ENCODE measurements around the gene RCC1.
A peak's percentile ranks its signal among the peaks of the same experiment; 100 is the strongest.
"Not testable (repeated sequence)": the region's sequence is repeated elsewhere in the genome, so short reads cannot be mapped to it uniquely, and the experiment has no call there.

Gene RCC1

GRCh38 chr1:28551381-28551780, 45.5 kb downstream of the RCC1 start:
- DNase-seq, result no peak

DNA sequence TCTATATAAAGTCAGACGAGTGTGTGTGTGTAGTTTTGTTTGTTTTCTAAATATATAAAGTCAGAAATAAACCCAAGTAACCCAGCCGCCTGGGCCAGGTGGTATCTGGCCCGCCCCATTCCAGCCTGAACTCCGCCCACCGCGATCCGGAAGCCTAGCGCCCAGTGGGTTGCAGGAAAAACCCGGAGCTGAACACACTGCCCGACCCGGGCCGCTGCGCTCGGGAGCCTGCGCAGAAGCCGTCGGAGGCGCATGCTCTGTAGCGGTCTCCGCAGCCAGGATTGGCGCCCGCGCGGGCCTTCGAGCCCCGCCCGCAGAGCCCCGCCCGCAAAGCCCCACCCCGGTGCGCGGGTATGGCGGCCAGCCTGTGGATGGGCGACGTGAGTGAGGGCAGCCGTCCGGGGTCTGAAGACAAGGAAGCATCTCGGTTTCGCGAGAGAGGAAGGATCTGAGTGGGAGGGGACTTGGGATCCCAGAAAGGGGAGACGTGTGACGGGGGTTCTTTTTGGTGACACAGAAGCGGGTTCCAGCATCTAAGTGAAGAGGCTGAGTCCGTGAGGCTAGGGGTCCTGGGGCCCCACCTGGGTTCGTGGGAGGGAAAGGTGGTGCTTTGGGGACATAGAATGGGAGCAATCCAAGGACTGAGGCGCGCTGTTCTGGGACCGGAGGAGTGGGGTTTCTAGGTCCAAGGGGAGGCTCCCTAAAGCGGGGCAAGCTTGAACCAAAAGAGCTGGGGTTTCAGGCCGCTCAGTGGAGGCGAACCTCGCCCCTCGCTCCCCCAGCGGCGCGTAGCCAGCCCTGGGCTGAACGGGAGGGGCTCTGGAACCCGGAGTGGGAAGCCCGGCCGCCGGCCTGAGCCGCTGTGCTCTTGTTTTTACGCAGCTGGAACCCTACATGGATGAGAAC, 47.2 kb downstream of the RCC1 start, which contains the start of gene TRNAU1AP:
Gene TRNAU1AP (plus strand): TSS at position 328 of the 906 bp plus-strand sequence. CDS start 26 bp downstream, at position 354.
- peak; percentile 85 for DNase-seq

DNA sequence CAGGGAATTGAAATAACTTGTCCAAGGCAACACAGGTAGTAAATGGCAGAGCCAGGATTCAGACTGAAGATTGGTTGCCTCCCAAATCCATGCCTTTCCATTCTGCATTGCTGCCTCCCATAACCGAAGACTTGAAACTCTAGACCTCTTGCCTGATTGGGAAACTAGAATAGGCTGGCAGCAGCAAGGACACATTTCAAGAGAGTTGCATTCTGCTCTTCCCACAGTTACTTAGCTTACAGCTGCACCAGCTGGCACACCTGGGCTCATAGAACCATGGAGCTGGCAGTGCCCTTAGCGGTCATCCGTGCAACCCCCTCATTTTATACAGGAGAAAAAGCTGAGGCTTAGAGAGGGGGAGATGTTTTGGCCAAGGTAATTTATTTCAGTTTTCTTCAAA, 55.0 kb downstream of the RCC1 start:
- DNase-seq, result no peak

- no peak for DNase-seq
Observed at GRCh38 chr1:28564310-28564709, 58.5 kb downstream of the RCC1 start.

- DNase-seq, result no peak
Observed at GRCh38 chr1:28565040-28565439, 59.2 kb downstream of the RCC1 start.

DNA sequence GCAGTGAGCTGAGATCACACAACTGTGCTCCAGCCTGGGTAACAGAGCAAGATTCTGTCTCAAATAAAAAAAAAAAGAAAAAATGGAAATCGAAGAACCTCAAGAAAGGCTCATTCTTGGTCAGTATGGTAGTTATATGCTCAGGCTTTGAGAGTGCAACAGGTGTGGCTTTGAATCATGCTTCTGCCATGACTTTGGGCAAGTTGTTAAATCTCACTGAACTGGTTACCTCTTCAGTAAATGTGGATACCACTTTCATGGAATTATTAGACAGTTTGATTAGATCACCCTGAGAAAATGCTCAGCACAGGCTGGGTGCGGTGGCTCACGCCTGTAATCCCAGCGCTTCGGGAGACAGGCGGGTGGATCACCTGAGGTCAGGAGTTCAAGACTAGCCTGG, 59.9 kb downstream of the RCC1 start:
- no peak for DNase-seq

DNA sequence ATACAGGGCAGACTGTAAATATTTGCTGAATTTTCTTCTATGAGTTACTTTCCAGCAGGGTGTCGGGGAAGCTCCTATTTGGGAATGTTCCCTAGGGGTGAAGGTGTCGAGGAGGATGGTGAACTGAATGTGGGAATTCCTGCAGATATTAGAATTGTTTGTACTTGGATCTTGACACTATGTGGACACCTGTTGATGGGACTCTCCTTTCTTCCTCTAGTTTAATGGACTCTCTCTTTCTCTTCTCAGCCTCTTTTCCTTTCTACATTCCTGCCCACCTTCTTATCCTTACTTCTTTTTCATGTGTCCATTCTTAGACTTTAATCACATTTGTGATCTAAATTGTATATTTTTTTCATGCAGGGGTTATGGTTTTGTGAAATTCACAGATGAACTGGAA, 61.1 kb downstream of the RCC1 start:
- DNase-seq, result no peak

DNA sequence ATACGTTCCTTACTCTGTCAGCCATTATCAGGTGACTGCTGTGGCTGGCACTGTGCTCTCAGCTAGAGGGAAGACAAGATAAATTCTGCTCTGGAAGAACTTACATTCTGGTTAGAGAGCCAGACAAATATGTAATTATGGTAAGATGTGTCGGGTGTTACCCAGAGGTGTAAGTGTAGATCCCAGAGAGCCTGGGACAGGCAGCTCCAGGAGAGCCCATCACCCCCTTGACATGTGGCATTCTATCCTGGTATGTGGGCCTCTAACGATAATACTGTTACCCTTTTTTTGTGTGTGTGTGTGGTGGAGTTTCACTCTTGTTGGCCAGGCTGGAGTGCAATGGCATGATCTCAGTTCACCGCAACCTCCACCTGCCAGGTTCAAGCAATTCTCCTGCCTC, 66.1 kb downstream of the RCC1 start:
- no peak for DNase-seq

GRCh38 chr1:28572891-28573290, 67.0 kb downstream of the RCC1 start:
- DNase-seq, result not testable (repeated sequence)

DNA sequence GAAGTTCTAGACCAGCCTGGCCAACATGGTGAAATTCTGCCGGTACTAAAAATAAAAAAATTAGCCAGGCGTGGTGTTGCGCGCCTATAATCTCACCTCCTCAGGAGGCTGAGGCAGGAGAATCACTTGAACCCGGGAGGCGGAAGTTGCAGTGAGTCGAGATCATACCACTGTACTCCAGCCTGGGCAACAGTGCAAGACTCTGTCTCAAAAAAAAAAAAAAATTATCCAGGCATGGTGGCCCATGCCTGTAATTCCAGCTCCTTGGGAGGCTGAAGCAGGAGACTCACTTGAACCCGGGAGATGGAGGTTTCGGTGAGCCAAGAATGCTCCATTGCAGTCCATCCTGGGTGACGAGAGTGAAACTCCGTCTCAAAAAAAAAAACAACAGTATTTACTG, 67.7 kb downstream of the RCC1 start:
- no peak for DNase-seq

DNA sequence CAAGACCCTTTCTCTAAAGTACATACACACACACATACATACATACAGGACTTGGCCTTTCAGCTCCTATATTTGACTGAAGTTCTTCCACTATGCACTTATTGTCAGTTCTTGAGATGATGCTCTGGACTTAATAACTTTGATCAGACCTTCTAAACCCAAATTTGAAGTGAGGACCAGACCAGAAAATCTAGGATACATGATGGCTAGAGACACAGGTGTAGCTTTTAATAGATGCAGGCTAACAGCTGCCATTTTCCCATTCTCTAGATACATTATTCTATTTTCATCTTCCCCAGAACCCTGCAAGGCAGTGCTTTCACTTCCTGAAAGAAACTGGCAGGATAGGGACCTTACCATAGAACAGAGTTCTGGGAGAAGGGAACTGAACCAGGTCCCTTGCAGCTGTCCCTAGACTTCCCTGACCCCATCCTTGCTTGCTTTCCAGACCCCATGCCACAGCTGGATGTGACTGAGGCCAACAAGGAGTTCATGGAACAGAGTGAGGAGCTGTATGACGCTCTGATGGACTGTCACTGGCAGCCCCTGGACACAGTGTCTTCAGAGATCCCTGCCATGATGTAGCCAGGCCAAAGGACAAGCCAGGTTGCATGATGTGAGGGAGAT, 71.3 kb downstream of the RCC1 start:
- DNase-seq, result no peak

DNA sequence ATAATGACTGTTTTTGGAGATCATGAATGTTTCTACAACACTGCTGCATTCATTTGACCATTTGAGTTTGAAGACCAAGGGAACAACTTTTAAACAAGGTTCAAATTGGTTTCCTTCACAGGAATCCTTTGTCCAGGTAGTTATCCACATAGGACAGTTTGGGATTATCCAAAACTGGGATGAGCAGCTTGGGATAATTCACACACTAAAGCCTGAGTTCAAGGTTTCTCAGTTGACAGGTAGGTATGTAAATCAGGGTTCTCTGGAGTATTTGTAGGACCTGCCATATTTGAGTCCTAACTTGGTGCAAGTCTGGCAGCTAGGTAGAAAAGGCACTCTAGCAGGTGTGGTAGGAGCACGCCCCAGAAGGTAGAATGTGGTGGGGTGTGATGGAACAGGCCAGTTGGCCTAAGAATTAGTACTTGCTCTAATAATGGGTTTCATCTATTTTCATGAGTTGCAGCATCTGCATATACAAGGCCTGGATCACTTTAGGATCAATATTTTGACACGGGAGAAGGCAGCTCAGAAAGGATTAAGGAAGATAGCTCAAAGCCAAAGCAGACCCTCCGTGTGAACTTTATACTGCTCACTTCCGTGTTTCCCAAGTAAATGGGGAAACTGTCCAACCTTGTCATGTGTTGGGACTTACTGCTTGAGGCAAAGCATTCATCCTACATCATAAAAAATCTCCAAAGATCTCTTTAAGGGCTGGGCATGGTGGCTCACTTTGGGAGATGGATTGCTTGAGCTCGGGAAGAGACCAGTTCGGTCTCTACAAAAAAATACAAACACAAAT, 72.1 kb downstream of the RCC1 start:
- no peak for DNase-seq

- no peak for DNase-seq
Observed at GRCh38 chr1:28578696-28579218, 72.9 kb downstream of the RCC1 start.

DNA sequence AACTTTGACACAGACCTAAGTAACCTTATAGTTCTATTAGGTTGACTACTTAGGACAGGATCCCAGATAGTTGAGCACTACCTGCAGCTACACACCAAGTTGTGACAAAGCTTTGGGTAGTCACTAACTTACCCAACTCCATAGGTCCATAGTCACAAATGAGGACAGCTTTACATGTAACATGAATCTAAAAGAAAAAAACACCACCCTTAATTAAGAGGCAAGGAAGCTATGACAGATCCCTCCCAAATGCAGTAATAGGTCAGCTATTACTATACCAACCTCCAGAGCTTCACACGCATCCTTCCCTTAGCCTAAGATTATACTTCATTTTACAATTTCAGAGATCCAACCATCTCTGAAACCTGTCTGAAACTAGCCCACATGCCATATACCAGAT, 73.6 kb downstream of the RCC1 start:
- no peak for DNase-seq

- peak; percentile 44 for DNase-seq
Observed at GRCh38 chr1:28580722-28581530, 75.1 kb downstream of the RCC1 start.

DNA sequence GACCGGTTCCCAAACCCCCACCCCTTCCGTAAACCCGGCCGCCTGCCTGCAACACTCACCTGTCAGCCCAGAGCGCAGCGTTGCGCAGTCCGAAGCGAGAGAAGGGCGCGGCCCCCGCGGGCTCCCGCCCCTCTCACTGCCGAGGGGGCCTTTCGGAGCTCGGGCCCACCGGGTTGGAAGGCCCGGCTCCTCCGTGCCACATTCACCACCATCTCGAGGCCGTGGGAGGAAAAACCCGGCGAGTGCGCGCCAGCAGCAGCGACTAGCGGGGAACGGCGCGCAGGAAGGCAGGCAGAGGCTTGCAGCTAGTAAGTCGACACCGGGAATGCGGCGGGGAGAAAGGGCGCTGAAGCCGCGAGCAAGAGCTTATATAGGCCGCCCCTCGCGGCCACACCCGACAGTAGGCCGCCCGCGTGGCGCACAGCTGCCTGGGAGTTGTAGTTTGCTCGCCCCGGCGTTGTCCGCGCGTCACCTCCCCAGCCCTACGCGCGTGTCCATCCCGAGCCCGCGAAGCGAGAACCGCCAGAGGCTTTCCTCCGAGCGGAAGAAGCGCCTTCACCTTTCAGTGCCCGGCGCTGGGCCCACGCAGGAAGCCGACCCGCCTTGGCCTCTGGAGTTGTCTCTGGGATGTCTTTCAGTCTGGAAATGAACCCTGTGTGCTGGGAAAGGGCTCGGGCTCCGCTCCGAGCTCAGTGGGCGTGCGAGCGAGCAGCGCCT, 75.8 kb downstream of the RCC1 start:
- peak; percentile 78 for DNase-seq

GRCh38 chr1:28582248-28582615, 76.4 kb downstream of the RCC1 start:
- no peak for DNase-seq

DNA sequence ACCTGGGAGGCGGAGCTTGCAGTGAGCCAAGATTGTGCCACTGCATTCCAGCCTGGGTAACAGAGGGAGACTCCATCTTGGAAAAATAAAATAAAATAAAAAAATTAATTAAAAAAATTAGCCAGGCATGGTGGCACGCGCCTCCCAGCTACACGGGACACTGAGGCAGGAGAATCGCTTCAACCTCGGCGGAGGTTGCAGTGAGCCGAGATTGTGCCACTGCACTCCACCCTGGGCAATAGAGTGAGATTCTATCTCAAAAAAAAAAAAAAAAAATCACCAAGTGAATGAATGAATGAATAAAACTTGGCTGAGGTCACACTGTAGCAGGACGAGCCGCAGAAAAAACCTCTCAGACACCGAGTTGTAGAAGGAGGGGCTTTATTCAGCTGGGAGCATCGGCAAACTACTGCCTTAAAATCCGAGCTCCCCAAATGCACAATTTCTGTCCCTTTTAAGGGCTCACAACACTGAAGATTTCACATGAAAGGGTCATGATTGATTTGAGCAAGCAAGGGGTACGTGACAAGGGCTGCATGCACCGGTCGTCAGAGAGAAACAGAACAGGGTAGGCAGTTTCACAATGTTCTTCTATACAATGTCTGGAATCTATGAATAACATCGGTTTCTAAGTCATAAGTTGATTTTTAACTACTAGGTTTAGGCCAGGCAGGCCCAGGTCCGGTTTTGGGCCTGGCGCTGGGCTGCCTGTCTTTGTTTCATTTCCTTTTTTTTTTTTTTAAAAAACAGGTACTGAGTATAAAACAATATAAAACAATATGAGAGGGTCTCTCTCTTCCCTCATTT, 80.9 kb downstream of the RCC1 start:
- not testable (repeated sequence) for DNase-seq

Measured in NCI-H748 treated with DMSO at 0.1 percent for 48 hours (cell line).